Effector memory CD8-positive, alpha-beta T cell (primary cell): ENCODE measurements around the gene KTN1.

Experiments used
- ATAC-seq: fragments of 150-1000 bp; cut with Tn5 transposase; replicated peaks from 2 replicates; pipeline ENCODE4 v1.10.0; 2021; ENCODE audit warnings: mild to moderate bottlenecking, moderate library complexity
- DNase-seq, 3 experiments: peaks; one replicate each; pipeline ENCODE4 v3.0.0; 2021
- H3K27ac Mint-ChIP-seq, 2 donors: one replicate each; pipeline ENCODE4 v1.8.0; 2022; ENCODE audit warnings: mild to moderate bottlenecking in 2 of 2, mixed read lengths in 2 of 2, moderate library complexity in 2 of 2
- H3K27me3 Mint-ChIP-seq, 2 donors: one replicate each; pipeline ENCODE4 v1.8.0; 2022; ENCODE audit warnings: mixed read lengths in 2 of 2
- H3K36me3 Mint-ChIP-seq: one replicate; pipeline ENCODE4 v1.8.0; 2022; ENCODE audit warnings: mild to moderate bottlenecking, moderate library complexity, mixed read lengths; ENCODE audit not compliant: insufficient read depth
- H3K4me1 Mint-ChIP-seq, 2 donors: one replicate each; pipeline ENCODE4 v1.8.0; 2022; ENCODE audit warnings: low read depth in 2 of 2, mixed read lengths in 2 of 2
- H3K4me3 Mint-ChIP-seq, 2 donors: one replicate each; pipeline ENCODE4 v1.8.0; 2022; ENCODE audit warnings: mild to moderate bottlenecking in 2 of 2, mixed read lengths in 2 of 2, moderate library complexity in 2 of 2
- H3K9me3 Mint-ChIP-seq, 2 donors: one replicate each; pipeline ENCODE4 v1.8.0; 2022; ENCODE audit warnings: mixed read lengths in 2 of 2

KTN1 gene

GRCh38 chr14:55731881-55732498, 152.0 kb downstream of the KTN1 start:
- Mint-ChIP-seq H3K27ac (no peak overlapping the region), H3K4me1 (peaks cover 0 to 6% of the 10 kb centered on the region in 2 donors), H3K4me3 (no peak overlapping the region), H3K36me3 (no peaks in the 10 kb centered on the region), H3K9me3 (no peaks in the 10 kb centered on the region), H3K27me3 (no peaks in the 10 kb centered on the region)
- DNase-seq (peak; percentile 51 to 62 (median 55)), ATAC-seq (peak; percentile 45)

DNA sequence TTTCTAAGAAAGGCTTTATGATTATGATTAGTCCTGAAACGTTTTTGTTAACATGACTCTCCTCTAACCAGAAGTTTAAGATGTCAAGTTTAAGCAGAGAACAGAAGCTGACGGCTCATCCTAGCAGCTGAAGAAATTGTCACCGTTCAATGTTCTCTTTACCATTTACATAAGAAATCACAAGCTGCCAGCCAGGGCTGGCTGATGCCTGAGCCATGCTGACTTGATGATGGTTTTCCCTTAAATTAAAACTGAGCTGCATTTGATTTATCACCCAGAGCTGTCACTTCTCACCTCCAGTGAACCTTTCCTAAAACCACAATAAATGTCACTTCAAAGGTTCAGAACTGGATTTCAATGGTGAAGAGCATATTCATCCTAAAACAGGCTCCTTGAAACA, 153.6 kb downstream of the KTN1 start:
- Mint-ChIP-seq H3K9me3 (no peaks in the 10 kb centered on the region), H3K27ac (peak overlapping the region in 1 of 2 donors; percentile 49), H3K4me1 (peaks cover 0 to 6% of the 10 kb centered on the region in 2 donors), H3K27me3 (no peaks in the 10 kb centered on the region), H3K36me3 (no peaks in the 10 kb centered on the region), H3K4me3 (no peak overlapping the region)
- ATAC-seq (no peak), DNase-seq (no peak)
